M059J (cell line): ENCODE data around the gene SAMHD1. TPM values are rescaled to one million over a fixed set of nuclear protein-coding genes. Genes with fewer than 3 reads are reported as not detected.
A peak's percentile ranks its signal among the peaks of the same experiment; 100 is the strongest.
"Not testable (repeated sequence)": the region's sequence is repeated elsewhere in the genome, so short reads cannot be mapped to it uniquely, and the experiment has no call there.

Experiments
- DNase-seq: peaks from one replicate; pipeline ENCODE4 v3.0.0-alpha.2; 2012; ENCODE audit warnings: low read depth
- total RNA-seq: library from RNA; depleted of rRNA; stranded (reverse); fragments of >200 nt; shearing (Covaris generic); gene quantifications from 2 replicates; pipeline ENCODE4 v1.2.3, GENCODE V29; 2014

SAMHD1 gene
- total RNA-seq, 1 experiment from 2014 or later: 442 TPM

DNA sequence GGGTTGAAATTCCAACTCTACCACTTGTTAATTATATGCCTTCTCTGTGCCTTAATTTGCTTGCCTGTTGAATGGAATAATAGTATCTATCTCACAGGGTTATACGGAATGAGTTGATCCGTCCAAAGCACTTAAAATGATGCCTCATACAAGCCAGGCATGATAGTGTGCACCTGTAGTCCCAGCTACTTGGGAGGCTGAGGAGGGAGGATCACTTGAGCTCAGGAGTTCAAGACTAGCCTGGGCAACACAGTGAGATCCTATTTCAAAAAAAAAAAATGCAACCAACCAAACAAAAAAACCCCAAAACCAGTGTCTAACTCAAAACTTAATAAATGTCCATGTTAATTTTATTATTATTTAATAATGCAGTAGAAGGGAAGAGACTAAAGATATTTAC, 35.3 kb downstream of the SAMHD1 start:
- DNase-seq: no peak

DNA sequence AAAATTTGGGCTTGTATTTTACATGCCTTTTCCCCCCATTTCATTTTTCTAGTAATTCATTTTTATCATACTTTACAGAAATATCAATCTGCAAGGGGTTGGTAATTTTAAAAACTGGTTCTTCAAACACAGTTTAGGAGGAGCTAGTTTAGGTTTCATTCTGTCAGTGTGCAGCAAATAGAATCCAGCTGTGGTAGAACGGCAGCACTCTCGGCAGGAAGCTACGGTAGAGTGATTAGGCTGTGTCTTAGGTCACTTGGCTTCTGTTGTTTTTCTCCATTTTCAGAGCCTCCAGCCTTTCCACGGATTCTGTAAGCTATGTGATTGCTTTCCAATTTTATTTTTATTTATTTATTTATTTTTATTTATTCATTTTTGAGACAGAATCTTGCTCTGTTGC, 42.9 kb downstream of the SAMHD1 start:
- no peak for DNase-seq

DNA sequence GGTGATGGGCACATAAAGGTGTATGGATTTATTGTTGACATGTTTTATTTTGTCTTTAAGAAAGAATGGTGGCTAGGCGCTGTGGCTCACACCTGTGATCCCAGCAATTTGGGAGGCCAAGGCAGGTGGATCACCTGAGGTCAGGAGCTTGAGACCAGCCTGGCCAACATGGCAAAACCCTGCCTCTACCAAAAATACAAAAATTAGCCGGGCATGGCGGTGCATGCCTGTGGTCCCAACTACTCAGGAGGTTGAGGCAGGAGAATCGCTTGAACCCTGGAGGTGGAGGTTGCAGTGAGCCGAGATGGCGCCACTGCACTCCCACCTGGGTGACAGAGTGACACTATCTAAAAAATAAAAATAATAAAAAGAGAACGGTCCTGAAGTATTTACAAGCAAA, 45.4 kb downstream of the SAMHD1 start:
- DNase-seq: not testable (repeated sequence)

DNA sequence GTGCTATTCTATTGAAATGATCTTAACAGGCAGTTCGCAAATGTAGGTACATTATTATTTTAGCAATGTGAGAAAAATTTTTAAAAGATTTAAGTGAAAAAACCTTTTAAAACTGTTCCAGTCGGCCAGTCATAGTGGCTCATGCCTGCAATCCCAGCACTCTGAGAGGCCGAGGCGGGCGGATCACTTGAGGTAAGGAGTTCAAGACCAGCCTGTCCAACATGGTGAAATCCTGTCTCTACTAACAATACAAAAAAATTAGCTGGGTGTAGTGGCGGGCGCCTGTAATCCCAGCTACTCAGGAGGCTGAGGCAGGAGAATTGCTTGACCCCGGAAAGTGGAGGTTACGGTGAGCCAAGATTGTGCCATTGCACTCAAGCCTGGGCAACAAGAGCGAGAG, 45.9 kb downstream of the SAMHD1 start:
- DNase-seq: not testable (repeated sequence)

DNA sequence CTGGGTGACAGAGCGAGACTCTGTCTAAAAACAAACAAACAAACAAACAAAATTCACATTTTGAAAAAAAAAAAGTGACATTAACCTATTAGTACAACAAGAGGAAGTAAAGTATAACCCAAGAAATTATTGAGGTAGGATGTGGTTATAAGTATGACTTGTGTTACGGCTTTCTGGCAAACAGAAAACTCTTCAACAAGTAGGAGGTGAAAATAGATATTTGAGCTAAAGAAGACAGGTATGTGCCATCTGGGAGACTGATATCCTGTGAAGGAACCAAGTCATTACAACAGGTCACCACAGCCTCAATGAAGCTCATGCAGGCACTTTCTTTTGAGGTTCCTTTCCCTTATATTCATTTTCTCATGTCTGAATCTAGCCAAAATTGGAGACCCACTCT, 46.8 kb downstream of the SAMHD1 start:
- DNase-seq: no peak

DNA sequence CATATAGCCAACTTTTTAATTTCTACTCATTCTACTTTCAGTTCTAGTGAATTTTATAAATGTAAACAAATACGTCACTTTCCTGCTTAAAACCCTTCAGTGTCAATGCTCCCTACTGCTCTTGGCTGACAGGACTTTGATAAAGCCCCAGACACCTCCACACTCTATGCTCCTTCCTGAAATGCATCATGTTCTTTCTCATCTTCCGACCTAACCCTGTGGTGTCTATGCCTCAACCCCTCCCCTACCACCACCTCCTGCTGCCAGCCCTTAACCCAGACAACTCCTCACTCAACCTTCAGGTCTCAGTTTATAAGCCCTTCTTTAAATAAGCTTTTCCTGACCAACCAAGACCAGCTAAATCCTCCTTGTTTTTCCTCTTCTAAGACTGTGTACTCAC, 56.5 kb downstream of the SAMHD1 start:
- no peak for DNase-seq

DNA sequence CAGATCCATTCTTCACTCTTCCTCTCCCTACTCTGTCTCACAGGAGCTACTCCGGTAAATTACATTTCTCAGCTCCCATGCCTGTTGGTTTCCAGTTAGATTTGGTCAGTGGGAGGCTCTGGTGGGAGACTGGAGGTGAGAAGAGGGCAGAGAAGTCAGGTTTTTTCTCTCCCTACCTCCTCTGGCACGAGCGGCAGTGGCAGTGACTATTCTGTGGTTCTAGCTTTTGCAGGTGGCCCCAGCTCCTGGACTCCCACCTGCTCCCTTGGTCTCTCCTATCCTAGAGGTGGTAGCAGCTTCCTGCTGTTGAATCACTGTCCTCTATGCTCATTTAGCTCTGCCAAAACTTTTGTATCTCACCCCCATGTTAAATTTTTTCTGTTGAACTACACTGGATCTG, 57.7 kb downstream of the SAMHD1 start:
- no peak for DNase-seq

DNA sequence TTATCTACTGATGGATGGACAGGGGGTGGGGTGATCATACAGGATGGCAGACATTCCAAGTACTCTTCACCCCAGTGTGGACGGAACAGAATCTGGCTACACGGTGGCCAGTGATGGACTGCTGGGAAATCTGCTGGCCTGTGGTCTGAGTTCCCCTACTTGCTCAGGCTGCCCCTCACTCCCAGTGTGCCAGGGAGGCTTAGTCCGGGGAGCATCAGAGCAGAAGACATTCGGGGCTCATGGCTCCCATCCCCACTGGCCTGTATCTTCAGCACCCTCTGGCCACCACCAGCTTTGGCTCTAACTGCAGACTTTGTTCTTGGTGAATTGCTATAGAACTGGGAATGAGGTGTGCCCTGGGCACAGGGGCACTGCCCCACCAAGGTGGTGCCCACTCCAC, 60.3 kb downstream of the SAMHD1 start:
- no peak for DNase-seq

DNA sequence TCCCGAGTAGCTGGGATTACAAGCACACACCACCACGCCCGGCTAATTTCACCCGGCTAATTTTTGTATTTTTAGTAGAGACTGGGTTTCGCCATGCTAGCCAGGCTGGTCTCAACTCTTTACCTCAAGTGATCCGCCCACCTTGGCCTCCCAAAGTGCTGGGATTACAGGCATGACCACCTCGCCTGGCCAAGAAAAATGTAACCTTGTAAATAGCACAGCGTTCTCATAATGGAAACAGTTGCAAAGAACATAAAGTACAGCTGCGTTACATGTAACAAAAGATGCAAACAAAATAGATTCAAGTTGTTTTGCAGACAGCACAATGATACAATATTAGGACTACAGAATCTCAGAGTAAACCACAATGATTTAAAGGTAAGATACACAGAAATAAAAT, 60.9 kb downstream of the SAMHD1 start:
- DNase-seq: no peak

DNA sequence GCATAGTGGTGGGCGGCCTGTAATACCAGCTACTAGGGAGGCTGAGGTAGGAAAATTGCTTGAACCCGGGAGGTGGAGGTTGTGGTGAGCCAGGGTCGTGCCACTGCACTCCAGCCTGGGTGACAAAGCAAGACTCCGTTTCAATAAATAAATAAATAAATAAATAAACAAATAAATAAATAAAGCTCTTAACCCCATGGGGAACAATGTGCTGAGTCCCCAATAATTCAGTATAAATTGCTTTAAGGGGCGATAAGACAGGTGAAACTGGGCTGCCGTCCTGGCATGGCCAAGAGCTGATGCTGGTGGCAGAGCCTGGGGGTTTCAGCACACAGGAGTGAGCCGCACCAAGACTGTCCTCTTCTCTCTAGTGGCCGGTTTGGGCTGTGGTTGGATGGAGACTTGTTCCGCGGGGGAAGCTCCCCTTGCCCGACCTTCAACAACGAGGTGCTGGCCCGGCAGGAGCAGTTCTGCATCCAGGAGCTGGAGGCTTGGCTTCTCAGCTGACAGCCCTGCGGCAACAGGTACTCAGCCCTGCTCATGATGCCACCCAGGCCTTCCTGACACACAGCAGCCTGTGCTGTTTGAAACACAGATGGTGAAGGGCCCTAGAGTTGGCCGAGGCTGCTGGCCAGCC, 62.5 kb downstream of the SAMHD1 start:
- peak; percentile 15 for DNase-seq

DNA sequence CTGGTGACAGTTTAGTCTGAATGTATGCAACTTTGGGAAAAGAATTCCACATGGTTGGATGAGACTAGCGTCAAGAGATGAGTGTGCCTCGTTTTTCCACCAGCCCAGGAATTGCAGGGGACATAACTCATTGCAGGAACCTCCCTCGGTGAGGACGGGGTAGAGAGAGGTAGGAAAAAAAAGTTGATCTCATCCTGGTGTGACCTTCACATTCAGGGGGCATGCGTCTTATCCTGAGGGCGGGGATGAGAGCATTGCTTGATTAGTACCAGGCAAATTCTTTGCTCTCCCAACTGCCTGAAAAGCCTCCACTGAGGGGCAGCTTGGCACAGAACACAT, 63.8 kb downstream of the SAMHD1 start:
- DNase-seq: peak; percentile 51

DNA sequence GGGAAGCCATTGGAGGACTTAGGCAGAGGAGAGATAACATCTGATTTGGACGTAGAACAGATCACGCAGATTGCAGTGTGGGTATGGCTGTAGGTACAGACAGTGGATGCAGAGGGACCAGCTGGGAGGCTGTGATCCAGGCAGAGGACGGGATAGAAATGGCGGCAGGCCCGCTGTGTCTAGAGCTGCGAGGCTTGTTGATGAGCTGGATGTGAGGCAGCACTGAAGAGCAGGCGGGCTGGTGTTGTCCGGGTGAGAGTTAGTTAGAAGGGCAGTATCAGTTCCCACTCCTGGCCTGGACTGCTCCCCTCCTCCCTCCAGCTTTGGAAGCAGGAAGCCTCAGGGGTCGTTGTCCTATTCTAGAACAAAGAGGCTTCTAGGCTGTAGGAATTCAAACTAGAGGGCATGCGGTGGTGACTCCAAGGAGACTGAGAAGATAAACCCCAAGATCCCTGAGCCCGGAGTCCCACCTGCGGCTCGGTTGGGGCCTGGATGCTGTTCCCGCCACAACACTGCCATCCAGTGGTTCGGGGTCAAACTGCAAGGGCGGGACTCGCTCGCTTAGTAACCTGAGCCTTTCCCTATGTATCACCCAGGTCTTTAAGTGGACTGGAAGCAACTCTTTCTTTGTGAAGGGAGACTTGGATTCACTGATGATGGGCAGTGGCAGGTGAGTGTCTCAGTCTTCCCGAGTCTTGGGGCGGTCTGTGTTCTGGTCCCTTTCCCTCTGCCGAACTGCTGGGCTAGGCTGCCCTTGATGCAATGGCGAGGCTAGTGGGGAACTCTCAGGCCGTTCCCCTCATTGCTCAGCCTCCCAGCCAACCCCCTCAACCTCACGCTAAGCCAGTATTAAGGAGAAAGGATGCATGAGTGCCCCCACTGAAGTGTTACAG, 64.4 kb downstream of the SAMHD1 start:
- DNase-seq: peak; percentile 89

DNA sequence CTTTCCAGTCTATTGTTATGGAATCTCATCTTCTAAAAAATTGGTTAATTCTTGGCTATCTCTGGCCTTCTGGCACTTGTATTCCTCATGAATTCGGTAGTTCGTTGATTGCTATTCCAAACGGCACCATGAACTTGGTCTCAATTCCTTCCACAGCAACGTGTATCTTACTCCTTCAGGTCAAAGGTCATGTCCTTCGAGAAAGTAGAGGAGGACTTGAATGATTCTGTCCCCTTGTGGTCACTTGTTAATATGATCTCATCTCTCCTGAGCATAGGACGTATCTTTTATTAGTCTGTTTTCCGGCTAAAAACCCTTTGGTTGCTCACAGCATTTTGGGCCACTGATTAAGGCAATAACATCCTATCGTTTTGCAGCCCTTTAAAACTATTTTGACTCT, 66.2 kb downstream of the SAMHD1 start:
- DNase-seq: peak; percentile 57

DNA sequence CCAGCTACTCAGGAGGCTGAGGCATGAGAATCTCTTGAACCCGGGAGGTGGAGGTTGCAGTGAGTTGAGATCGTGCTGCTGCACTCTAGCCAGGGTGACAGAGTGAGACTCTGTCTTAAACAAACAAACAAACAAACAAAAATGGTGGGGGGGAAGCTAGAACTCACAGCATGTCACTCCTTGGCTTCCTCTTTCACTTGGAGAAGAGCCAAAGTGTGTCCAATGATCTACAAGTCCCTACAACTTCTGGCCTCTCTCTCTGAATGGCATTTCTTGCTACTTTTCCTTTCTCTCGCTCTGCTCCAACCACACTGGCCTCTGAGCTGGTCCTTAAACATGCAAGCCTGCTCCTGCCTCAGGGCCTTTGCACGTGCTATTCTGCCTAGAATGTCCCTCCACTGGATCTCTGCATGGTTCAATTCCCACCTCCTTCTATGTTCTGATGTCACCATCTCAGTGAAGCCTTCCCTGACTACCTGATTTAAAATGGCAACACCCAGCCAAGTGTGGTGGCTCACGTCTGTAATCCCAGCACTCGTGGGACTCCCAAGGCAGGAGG, 67.5 kb downstream of the SAMHD1 start:
- no peak for DNase-seq

DNA sequence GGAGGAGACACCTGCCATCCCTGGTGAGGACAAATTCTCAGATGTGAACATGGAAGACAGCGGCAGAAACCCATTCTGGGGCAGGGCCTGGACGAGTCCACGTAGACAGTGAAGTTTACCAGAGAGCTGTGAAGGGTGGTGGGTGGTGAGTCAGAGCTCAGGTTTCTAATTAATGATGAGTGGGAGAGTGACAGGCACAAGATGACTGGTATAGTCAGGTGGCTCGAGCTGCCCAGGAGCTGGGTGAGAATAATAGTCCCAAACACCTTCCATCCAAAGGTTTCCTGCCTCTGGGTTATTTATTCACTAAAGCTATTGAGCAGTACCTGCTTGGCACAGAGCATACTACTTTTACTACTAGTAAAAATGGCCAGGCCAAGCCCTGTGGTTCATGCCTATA, 69.6 kb downstream of the SAMHD1 start:
- peak; percentile 69 for DNase-seq

DNA sequence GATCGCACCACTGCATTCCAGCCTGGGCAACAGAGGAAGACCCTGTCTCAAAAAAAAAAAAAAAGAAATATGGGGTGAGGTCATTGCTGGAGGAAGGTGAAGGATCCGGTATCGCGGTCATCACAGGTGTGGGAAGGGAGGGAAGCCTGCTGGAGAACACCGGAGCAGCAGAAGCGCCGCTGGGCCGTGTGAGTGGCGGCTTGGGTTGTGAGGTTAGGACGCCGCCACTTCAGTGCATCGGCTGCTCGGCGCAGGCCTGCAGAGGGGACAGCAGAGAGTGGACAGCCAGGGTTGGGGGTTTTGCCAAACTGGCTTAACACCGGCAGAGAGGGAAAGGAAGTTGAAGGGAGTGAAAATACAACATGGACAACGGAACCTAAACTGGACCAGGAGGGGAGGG, 70.2 kb downstream of the SAMHD1 start:
- no peak for DNase-seq

DNA sequence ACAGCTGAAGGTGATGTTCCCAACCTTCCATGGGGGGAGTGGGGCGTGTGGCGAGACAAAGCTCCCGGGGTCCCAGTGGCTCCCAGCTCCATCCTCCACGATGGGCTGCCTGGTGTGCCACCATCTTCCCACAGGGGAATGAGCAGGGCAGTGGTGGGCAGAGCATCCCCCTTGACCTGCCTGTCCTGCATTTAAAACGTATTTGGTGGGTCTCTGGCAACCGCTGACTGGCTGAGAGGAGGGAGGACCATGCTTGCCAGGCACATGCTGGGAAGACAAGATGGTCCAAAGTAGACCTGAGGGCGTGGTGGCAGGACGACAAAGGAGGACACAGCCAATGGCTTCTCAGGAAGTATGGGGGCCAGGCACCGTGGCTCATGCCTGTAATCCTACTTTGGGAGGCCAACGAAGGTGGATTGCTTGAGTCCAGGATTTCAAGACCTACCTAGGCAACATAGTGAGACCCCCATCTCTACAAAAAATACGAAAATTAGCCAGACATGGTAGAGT, 70.7 kb downstream of the SAMHD1 start:
- no peak for DNase-seq

DNA sequence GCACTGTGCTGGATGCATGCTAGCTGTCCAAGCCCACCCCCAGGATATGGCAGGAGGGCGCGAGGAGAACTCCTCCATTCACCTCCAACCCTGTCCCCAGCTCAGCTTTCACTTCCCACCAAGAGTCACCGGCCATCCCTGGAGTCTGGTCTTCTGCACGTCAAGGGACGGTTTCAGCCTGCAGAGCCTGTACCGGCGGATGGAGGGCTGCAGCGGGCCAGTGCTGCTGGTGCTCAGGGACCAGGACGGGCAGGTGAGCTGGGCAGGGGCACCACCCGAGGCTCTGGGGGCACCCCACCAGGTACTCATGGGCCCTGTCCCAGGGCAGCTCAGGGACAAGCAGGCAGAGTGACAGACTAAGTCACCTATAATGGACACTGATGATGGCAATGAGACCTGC, 72.6 kb downstream of the SAMHD1 start:
- DNase-seq: no peak

DNA sequence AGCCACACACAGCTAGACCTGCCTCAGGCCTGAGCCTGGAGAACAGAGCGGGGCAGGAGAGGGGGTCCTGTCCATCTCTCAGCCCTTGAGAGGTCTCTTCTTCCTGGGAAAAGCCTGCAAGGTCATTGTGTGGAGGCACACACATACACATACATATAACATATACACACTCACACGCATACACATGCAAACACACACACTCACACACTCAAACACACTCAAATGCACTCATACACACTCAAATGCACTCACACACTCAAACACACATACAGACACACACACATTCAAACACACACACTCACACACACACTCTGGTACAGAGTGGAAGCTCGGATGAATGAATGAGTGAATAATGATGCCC, 75.1 kb downstream of the SAMHD1 start:
- DNase-seq: no peak

DNA sequence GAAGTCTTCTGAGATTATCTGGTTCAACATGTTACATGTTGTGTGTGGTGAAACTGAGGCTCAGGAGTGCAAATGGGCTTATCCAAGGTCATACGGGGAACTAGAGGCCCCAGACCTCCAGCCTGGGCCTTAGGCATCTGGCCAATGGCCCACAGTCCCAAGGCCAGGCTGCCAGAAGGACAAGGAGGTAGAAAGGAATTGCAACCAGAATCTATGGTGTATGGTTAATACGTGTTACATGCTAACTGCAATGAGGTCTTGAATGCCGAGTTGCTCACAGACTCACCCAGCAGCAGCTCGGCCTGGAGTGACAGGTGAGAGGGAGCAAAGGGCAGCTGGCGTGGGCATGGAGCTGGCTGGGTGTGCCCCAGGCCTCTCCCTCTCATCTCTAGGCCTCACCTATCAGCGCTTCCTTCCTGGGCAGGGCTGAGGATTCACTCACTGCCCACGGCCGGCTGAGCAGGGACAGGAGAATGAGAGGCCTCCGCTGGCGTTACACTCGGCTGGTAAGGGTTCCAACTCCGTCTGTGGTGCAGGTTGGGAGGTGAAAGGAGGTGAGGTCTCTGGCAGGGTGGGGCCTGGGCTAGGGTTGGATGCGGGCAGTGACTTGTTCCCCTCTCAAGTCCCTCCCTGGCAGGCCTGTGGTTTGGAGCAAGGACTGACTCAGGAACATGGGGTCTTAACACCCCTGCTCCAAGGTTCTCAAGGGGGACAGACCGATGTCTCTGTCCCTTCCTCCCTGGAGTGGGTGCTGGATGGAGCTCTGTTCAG, 75.6 kb downstream of the SAMHD1 start, which contains the start of gene TLDC2:
TLDC2 (plus strand) TSS at position 437 of the 771 bp plus-strand sequence; CDS start at position 474, 37 bp downstream.
- no peak for DNase-seq

DNA sequence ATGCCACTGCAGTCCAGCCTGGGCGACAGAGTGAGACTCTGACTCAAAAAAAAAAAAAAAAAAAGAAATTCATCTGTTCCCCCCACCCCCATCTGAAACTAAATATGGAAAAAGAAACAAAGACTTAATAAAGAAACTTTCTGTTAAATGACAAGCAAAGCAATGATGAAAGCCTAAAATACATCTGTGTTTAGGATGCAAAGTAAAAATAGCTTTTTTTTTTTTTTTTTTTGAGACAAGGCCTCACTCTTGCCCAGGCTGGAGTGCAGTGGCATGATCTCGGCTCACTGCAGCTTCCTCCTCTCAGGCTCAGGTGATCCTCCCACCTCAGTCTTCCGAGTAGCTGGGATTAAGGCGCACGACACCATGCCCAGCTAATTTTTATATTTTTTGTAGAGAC, 76.4 kb downstream of the SAMHD1 start:
- DNase-seq: not testable (repeated sequence)
